Ectodermal cell (in vitro differentiated cells): ENCODE measurements around the gene MTMR2.
"Not testable (repeated sequence)": the region's sequence is repeated elsewhere in the genome, so short reads cannot be mapped to it uniquely, and the experiment has no call there.

Experiments used
- H3K27ac ChIP-seq: 2 replicates; pipeline ENCODE4 v1.7.0; 2013; ENCODE audit warnings: mild to moderate bottlenecking, low read depth, low read length; ENCODE audit not compliant: insufficient read depth, poor library complexity, severe bottlenecking
- H3K27me3 ChIP-seq: 2 replicates; pipeline ENCODE4 v1.7.0; 2013; ENCODE audit warnings: mild to moderate bottlenecking, low read length; ENCODE audit not compliant: insufficient read depth, control insufficient read depth, poor library complexity, severe bottlenecking
- H3K36me3 ChIP-seq: one replicate; pipeline ENCODE4 v1.7.0; 2013; ENCODE audit warnings: low read length; ENCODE audit not compliant: control insufficient read depth, insufficient read depth
- H3K4me1 ChIP-seq: one replicate; pipeline ENCODE4 v1.7.0; 2013; ENCODE audit warnings: low read length; ENCODE audit not compliant: control insufficient read depth, insufficient read depth
- H3K4me3 ChIP-seq: 2 replicates; pipeline ENCODE4 v1.7.0; 2013; ENCODE audit warnings: low read depth, low read length, control low read depth; ENCODE audit not compliant: insufficient read depth
- H3K9me3 ChIP-seq: 2 replicates; pipeline ENCODE4 v1.7.0; 2013; ENCODE audit warnings: mild to moderate bottlenecking, low read length, moderate library complexity; ENCODE audit not compliant: control insufficient read depth
- WGBS, 2 experiments: methylation state at CpG; one replicate each; pipeline ENCODE4 v1.1.7; 2013; ENCODE audit warnings: missing lambda C conversion rate in 2 of 2; 5-methylcytosine and 5-hydroxymethylcytosine counted together

The MTMR2 gene

GRCh38 chr11:95833378-95833777, 90.5 kb downstream of the MTMR2 start:
- WGBS, 2 experiments = 100% methylated on average over 1 of the region's 1 CpG; no CpG with 5 or more reads in 1 of the 2 experiments
- Histone ChIP-seq H3K9me3 (no peaks in the 10 kb centered on the region), H3K4me3 (no peak overlapping the region), H3K4me1 (no peaks in the 10 kb centered on the region), H3K27me3 (no peaks in the 10 kb centered on the region), H3K27ac (no peak overlapping the region), H3K36me3 (peaks cover 32% of the 10 kb centered on the region)

- H3K36me3 ChIP-seq = peaks cover 29% of the 10 kb centered on the region
- no peaks in the 10 kb centered on the region for H3K4me1 ChIP-seq
- H3K4me3 ChIP-seq = no peak overlapping the region
- no peaks in the 10 kb centered on the region for H3K27me3 ChIP-seq
- 96 to 97% methylated on average over 3 of the region's 3 CpGs for WGBS, 2 experiments
- no peaks in the 10 kb centered on the region for H3K9me3 ChIP-seq
- no peak overlapping the region for H3K27ac ChIP-seq
These were observed 91.1 kb downstream of the MTMR2 start for GRCh38 chr11:95832763-95833162.

- no peaks in the 10 kb centered on the region for H3K4me1 ChIP-seq
- H3K4me3 ChIP-seq = no peak overlapping the region
- H3K9me3 ChIP-seq = no peaks in the 10 kb centered on the region
- H3K36me3 ChIP-seq = peaks cover 29% of the 10 kb centered on the region
- H3K27ac ChIP-seq = no peak overlapping the region
- WGBS, 2 experiments = 95 to 100% methylated on average over 2 of the region's 2 CpGs
- H3K27me3 ChIP-seq = no peaks in the 10 kb centered on the region
These were observed 92.6 kb downstream of the MTMR2 start for GRCh38 chr11:95831198-95831883.

- Histone ChIP-seq H3K4me3 (no peak overlapping the region), H3K27ac (no peak overlapping the region), H3K36me3 (peaks cover 21% of the 10 kb centered on the region), H3K27me3 (no peaks in the 10 kb centered on the region), H3K4me1 (no peaks in the 10 kb centered on the region), H3K9me3 (no peaks in the 10 kb centered on the region)
- WGBS, 2 experiments = no CpG with 5 or more reads among the region's 1 CpG
These were observed 94.2 kb downstream of the MTMR2 start for GRCh38 chr11:95829580-95830259.

GRCh38 chr11:95827696-95828095, 96.2 kb downstream of the MTMR2 start:
- H3K36me3 ChIP-seq = peaks cover 10% of the 10 kb centered on the region

GRCh38 chr11:95821640-95822039, 102.3 kb downstream of the MTMR2 start:
- WGBS, 2 experiments = 96 to 100% methylated on average over 2 of the region's 2 CpGs
- Histone ChIP-seq H3K27me3 (no peaks in the 10 kb centered on the region), H3K4me1 (no peaks in the 10 kb centered on the region), H3K4me3 (no peak overlapping the region), H3K27ac (no peak overlapping the region), H3K9me3 (no peaks in the 10 kb centered on the region), H3K36me3 (peaks cover 3% of the 10 kb centered on the region)

More at GRCh38 chr11:95827696-95828095, 96.2 kb downstream of the MTMR2 start:
- H3K27ac ChIP-seq = no peak overlapping the region
- no peak overlapping the region for H3K4me3 ChIP-seq
- no peaks in the 10 kb centered on the region for H3K9me3 ChIP-seq
- no peaks in the 10 kb centered on the region for H3K4me1 ChIP-seq
- 94 to 96% methylated on average over 3 to 4 of the region's 4 CpGs for WGBS, 2 experiments
- H3K27me3 ChIP-seq = no peaks in the 10 kb centered on the region

GRCh38 chr11:95816037-95816436, 107.9 kb downstream of the MTMR2 start:
- Histone ChIP-seq H3K4me3 (no peak overlapping the region), H3K4me1 (no peaks in the 10 kb centered on the region), H3K27ac (no peak overlapping the region), H3K9me3 (no peaks in the 10 kb centered on the region), H3K36me3 (peaks cover 9% of the 10 kb centered on the region), H3K27me3 (no peaks in the 10 kb centered on the region)
- 90 to 96% methylated on average over 2 of the region's 2 CpGs for WGBS, 2 experiments

- not testable (repeated sequence) for H3K27ac ChIP-seq, H3K9me3 ChIP-seq, H3K4me1 ChIP-seq, H3K4me3 ChIP-seq, H3K27me3 ChIP-seq
- H3K36me3 ChIP-seq = peaks cover 17% of the 10 kb centered on the region
- 96 to 99% methylated on average over 4 of the region's 4 CpGs for WGBS, 2 experiments
These were observed 112.9 kb downstream of the MTMR2 start for GRCh38 chr11:95811052-95811451.

- H3K27ac ChIP-seq, H3K4me1 ChIP-seq, H3K4me3 ChIP-seq, H3K9me3 ChIP-seq, H3K27me3 ChIP-seq: not testable (repeated sequence)
- WGBS, 2 experiments = 95% methylated on average over 6 of the region's 6 CpGs
- H3K36me3 ChIP-seq = peaks cover 21% of the 10 kb centered on the region
These were observed 117.4 kb downstream of the MTMR2 start for GRCh38 chr11:95806464-95806863.

- no peak overlapping the region for H3K4me3 ChIP-seq
These were observed 118.0 kb downstream of the MTMR2 start for GRCh38 chr11:95805869-95806268.

More at GRCh38 chr11:95805869-95806268, 118.0 kb downstream of the MTMR2 start:
- Histone ChIP-seq H3K27ac (no peak overlapping the region), H3K4me1 (no peaks in the 10 kb centered on the region), H3K27me3 (no peaks in the 10 kb centered on the region), H3K9me3 (no peaks in the 10 kb centered on the region), H3K36me3 (peaks cover 21% of the 10 kb centered on the region)
- WGBS, 2 experiments = 90 to 99% methylated on average over 1 to 2 of the region's 2 CpGs
